Ovary (tissue), 3 donors: Measurements from ENCODE around the gene PGAM5.
"Not testable (repeated sequence)": the region's sequence is repeated elsewhere in the genome, so short reads cannot be mapped to it uniquely, and the experiment has no call there.

Experiments used
- CTCF ChIP-seq, 3 donors: fragments of 450-650 bp in 2 of 3; fragments of 200-600 bp in 1 of 3; IDR thresholded peaks; one replicate each; pipeline versions ENCODE4 v1.5.1 to v1.8.0; 2016 to 2022; ENCODE audit warnings: antibody characterized with exemption in 3 of 3, mild to moderate bottlenecking in 1 of 3
- POLR2A ChIP-seq: fragments of 450-650 bp; IDR thresholded peaks from one replicate; pipeline ENCODE4 v1.6.1; 2017; ENCODE audit warnings: antibody characterized with exemption, mild to moderate bottlenecking, moderate library complexity
- donor health status: DM: no; HTN: no; CAD: no.

GRCh38 chr12:132753670-132754069 lies 43.0 kb downstream of the PGAM5 start:
- TF ChIP-seq CTCF (IDR thresholded peaks at IDR 0.05); POLR2A: not testable (repeated sequence)
